ENCODE measurements around the gene ZSCAN12. TPM values are rescaled to one million over a fixed set of nuclear protein-coding genes. Genes with fewer than 3 reads are reported as not detected.
A peak's percentile ranks its signal among the peaks of the same experiment; 100 is the strongest.

The ZSCAN12 gene
- total and polyA plus RNA-seq, 2 experiments from 2014 or later, result 2.0 to 7.3 TPM

DNA sequence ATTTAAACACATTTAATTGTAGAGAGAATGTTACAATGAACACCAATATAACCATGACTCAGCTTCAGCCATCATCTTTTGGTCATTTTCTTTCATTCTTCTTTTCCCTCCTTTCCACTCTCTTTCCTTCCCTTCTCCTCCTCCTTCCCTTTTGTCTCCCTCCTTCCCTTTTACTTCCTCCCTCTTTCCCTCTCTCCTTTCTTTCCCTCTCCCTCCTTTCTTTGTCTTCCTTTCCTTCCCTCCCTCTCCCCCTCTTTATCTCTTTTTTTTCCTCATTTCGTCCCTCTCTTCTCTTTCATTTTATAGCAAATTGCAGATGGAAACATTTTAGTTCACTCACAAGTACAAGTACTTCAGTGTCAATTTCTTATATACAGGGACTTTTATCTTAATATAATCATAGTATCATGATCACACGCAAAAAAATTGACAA is 48.0 kb downstream of the ZSCAN12 start (continued):
- TF ChIP-seq, protein P1, sequence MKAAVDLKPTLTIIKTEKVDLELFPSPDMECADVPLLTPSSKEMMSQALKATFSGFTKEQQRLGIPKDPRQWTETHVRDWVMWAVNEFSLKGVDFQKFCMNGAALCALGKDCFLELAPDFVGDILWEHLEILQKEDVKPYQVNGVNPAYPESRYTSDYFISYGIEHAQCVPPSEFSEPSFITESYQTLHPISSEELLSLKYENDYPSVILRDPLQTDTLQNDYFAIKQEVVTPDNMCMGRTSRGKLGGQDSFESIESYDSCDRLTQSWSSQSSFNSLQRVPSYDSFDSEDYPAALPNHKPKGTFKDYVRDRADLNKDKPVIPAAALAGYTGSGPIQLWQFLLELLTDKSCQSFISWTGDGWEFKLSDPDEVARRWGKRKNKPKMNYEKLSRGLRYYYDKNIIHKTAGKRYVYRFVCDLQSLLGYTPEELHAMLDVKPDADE (IDR thresholded peaks at IDR 0.05), result no peak
- TF ChIP-seq ZNF331 (CRISPR knock-in tag; IDR thresholded peaks at IDR 0.05; ENCODE audit: low read depth), result no peak
- no peak for TF ChIP-seq EZH2phosphoT487 (IDR thresholded peaks at IDR 0.05; ENCODE audit: unreplicated experiment)

DNA sequence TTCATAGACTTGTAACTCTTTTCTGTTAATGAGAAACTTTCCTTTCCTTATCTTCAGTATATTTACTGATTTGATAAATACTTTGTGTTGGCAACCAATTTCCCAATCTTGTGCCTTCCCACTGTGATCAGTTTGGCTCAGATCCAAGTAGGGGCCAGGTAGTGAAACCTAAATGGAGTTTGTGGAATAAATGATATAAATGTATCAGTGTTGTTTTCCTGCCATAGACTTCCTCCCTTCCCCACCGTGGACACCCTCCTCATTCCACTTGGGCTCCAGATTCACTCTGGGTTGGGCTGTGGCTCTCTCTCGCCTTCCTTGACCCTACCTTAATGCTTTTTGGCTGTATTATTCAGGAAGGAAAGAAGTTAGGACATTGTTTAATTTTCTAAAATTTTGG is 48.5 kb downstream of the ZSCAN12 start:
- peaks cover 12% of the 10 kb centered on the region; the same call in 2 of the 3 replicates for H3K9me3 Mint-ChIP-seq

DNA sequence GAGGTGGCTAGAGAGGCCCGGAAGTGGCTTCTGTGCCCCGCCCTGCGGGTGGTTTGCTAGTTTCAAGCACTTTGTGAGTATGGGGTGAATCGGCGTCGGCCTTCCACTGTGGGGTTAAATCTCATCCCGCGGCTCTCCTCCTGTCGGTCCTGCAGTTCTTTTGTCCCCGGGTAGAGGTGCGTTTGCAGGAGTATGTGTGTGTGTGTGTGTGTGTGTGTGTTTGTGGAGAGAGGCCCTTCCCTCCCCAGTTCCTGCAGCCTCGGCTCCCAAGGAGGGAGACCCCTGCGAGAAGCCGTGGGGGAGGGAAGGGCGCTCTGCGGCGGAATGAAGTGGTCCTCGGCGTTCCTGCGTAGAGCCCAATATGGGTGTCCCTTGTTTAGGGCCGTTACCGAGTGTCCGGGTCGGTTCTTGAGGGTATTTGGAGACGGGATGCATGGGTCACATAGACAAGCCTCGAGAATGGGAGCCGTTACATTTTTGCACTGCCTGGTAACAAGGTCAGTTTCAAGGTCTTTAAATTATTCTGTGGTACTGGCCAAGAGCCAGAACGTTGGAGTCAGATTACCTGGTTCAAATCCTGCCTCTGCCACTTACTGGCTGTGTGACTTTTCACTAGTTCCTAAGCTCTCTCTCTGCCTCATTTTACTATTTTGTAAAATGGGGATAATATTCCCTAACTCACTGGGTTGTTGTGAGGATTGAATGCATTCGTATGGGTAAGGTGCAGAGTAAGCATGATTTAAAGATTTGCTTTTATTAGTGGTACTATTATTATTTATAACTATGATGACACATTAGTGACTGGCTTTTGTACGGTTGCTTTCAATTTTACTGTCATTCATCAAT is 49.4 kb downstream of the ZSCAN12 start, which contains the start of gene ZKSCAN3:
Gene ZKSCAN3, plus strand, starts transcription at position 56 of the 846 bp plus-strand sequence. CDS start 9,640 bp downstream, outside the sequence.
- ATAC-seq, result peak; percentile 98
- Histone ChIP-seq H3K79me2 (replicated peaks; ENCODE audit: insufficient read depth) (peaks cover 45% of the 10 kb centered on the region), H3K27ac (ENCODE audit: low read depth) (peak within 1 kb of the TSS; percentile 75; the same call in 1 of the 2 replicates), H3K9me2 (ENCODE audit: insufficient read depth) (no peaks in the 10 kb centered on the region), H4K20me1 (replicated peaks; ENCODE audit: insufficient read depth) (peaks cover 8% of the 10 kb centered on the region; the same call in 1 of the 2 replicates), H2AFZ (peak within 1 kb of the TSS; percentile 93), H3K4me3 (peak within 1 kb of the TSS; percentile 78), H3K36me3 (ENCODE audit: insufficient read depth) (no peaks in the 10 kb centered on the region), H3F3A (replicated peaks; ENCODE audit: low read depth) (no peaks in the 10 kb centered on the region), H3K4me1 (ENCODE audit: insufficient read depth) (peaks cover 10% of the 10 kb centered on the region), H3K4me2 (peak within 1 kb of the TSS; percentile 91), H3K27me3 (ENCODE audit: insufficient read depth) (no peaks in the 10 kb centered on the region)
- peaks cover 19% of the 10 kb centered on the region for H3K4me1 Mint-ChIP-seq
- DNase-seq (ENCODE audit: low spot score), result peak; percentile 93
- H3K27me3 Mint-ChIP-seq (ENCODE audit: insufficient read depth, low read depth, poor library complexity), result peaks cover 12% of the 10 kb centered on the region
- TF ChIP-seq, protein P1 (IDR thresholded peaks at IDR 0.05), result peak; percentile 43; the same call in 1 of the 2 replicates
- TF ChIP-seq ZNF331 (CRISPR knock-in tag; IDR thresholded peaks at IDR 0.05; ENCODE audit: low read depth) (no peak), CREB1 (CRISPR knock-in tag; IDR thresholded peaks at IDR 0.05; ENCODE audit: low read depth) (no peak), STAT1 (IDR thresholded peaks at IDR 0.05; ENCODE audit: unreplicated experiment) (no peak), NANOG (IDR thresholded peaks at IDR 0.05; ENCODE audit: borderline replicate concordance) (no peak), ZNF114 (CRISPR knock-in tag; IDR thresholded peaks at IDR 0.05) (no peak), JUNB (IDR thresholded peaks at IDR 0.05; ENCODE audit: unreplicated experiment) (no peak), EZH2 (IDR thresholded peaks at IDR 0.05; ENCODE audit: low read depth, unreplicated experiment) (no peak), POLR2AphosphoS5 (IDR thresholded peaks at IDR 0.05; ENCODE audit: low read depth) (peak; percentile 85), EZH2phosphoT487 (IDR thresholded peaks at IDR 0.05; ENCODE audit: unreplicated experiment) (no peak)
- H3K4me3 Mint-ChIP-seq, result peak within 1 kb of the TSS; percentile 99
- peaks cover 25% of the 10 kb centered on the region for H3K36me3 Mint-ChIP-seq (ENCODE audit: low read depth)
- peaks cover 12% of the 10 kb centered on the region; the same call in 2 of the 3 replicates for H3K9me3 Mint-ChIP-seq
- H3K27ac Mint-ChIP-seq, result peak within 1 kb of the TSS; percentile 99

More for the DNA sequence above, 48.5 kb downstream of the ZSCAN12 start:
- H3K27ac ChIP-seq (ENCODE audit: low read depth), result no peak overlapping the region
- H3K79me2 ChIP-seq (replicated peaks; ENCODE audit: insufficient read depth), result peaks cover 45% of the 10 kb centered on the region
- Mint-ChIP-seq H3K4me1 (peaks cover 28% of the 10 kb centered on the region), H3K27me3 (ENCODE audit: insufficient read depth, low read depth, poor library complexity) (peaks cover 12% of the 10 kb centered on the region), H3K4me3 (peak overlapping the region; percentile 99), H3K27ac (no peak overlapping the region; the same call in 1 of the 2 replicates), H3K36me3 (ENCODE audit: low read depth) (peaks cover 25% of the 10 kb centered on the region)
- no peak for DNase-seq (ENCODE audit: low spot score)
- H2AFZ ChIP-seq, result no peak overlapping the region
- peak overlapping the region; percentile 78 for H3K4me3 ChIP-seq
- TF ChIP-seq POLR2AphosphoS5 (IDR thresholded peaks at IDR 0.05; ENCODE audit: low read depth), result no peak
- TF ChIP-seq NANOG (IDR thresholded peaks at IDR 0.05; ENCODE audit: borderline replicate concordance), result no peak
- no peak for TF ChIP-seq STAT1 (IDR thresholded peaks at IDR 0.05; ENCODE audit: unreplicated experiment)
- TF ChIP-seq ZNF331 (CRISPR knock-in tag; IDR thresholded peaks at IDR 0.05; ENCODE audit: low read depth), result no peak
- peaks cover 10% of the 10 kb centered on the region for H3K4me1 ChIP-seq (ENCODE audit: insufficient read depth)
- no peak for ATAC-seq
- peaks cover 8% of the 10 kb centered on the region; the same call in 1 of the 2 replicates for H4K20me1 ChIP-seq (replicated peaks; ENCODE audit: insufficient read depth)
- H3K27me3 ChIP-seq (ENCODE audit: insufficient read depth), result no peaks in the 10 kb centered on the region
- H3K4me2 ChIP-seq, result peak overlapping the region; percentile 91
- H3F3A ChIP-seq (replicated peaks; ENCODE audit: low read depth), result no peaks in the 10 kb centered on the region
- no peaks in the 10 kb centered on the region for H3K36me3 ChIP-seq (ENCODE audit: insufficient read depth)
- no peaks in the 10 kb centered on the region for H3K9me2 ChIP-seq (ENCODE audit: insufficient read depth)

Measured in GM23338 (cell line).